Measurements from ENCODE around the gene COL23A1.

Gene COL23A1

DNA sequence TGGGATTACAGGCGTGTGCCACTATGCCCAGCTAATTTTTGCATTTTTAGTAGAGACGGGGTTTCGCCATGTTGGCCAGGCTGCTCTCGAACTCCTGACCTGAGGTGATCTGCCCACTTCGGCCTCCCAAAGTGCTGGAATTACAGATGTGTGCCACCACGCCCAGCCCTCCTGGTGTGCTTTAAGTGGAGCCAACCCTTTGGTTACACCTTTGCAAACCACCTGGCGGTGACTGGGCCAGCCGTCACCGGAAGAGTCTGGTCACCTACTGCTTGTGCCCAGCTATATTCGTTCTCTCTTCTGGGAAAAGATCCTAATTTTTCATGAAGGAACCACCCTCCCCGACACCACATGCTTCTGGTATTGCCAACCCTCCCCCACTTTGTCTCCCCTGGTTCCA, 35.9 kb downstream of the COL23A1 start (continued):
- no peak for TF ChIP-seq PRDM10 (tag by site-specific recombination; IDR thresholded peaks at IDR 0.05)

GRCh38 chr5:178553517-178553916, 36.7 kb downstream of the COL23A1 start:
- Histone ChIP-seq H3K4me1 (ENCODE audit: control insufficient read depth, insufficient read depth, low read length) (no peaks in the 10 kb centered on the region), H3K9me3 (ENCODE audit: control insufficient read depth, insufficient read depth, low read depth, low read length) (no peaks in the 10 kb centered on the region), H3K4me3 (ENCODE audit: low read depth, low read length) (no peak overlapping the region), H3K27ac (ENCODE audit: extremely low read depth, low read depth, low read length) (no peak overlapping the region), H3K36me3 (ENCODE audit: control insufficient read depth in 2 of 2, insufficient read depth in 1 of 2, low read length in 2 of 2) (no peaks in the 10 kb centered on the region)
- POLR2A ChIA-PET: no interaction called here
- TF ChIP-seq, protein P1, sequence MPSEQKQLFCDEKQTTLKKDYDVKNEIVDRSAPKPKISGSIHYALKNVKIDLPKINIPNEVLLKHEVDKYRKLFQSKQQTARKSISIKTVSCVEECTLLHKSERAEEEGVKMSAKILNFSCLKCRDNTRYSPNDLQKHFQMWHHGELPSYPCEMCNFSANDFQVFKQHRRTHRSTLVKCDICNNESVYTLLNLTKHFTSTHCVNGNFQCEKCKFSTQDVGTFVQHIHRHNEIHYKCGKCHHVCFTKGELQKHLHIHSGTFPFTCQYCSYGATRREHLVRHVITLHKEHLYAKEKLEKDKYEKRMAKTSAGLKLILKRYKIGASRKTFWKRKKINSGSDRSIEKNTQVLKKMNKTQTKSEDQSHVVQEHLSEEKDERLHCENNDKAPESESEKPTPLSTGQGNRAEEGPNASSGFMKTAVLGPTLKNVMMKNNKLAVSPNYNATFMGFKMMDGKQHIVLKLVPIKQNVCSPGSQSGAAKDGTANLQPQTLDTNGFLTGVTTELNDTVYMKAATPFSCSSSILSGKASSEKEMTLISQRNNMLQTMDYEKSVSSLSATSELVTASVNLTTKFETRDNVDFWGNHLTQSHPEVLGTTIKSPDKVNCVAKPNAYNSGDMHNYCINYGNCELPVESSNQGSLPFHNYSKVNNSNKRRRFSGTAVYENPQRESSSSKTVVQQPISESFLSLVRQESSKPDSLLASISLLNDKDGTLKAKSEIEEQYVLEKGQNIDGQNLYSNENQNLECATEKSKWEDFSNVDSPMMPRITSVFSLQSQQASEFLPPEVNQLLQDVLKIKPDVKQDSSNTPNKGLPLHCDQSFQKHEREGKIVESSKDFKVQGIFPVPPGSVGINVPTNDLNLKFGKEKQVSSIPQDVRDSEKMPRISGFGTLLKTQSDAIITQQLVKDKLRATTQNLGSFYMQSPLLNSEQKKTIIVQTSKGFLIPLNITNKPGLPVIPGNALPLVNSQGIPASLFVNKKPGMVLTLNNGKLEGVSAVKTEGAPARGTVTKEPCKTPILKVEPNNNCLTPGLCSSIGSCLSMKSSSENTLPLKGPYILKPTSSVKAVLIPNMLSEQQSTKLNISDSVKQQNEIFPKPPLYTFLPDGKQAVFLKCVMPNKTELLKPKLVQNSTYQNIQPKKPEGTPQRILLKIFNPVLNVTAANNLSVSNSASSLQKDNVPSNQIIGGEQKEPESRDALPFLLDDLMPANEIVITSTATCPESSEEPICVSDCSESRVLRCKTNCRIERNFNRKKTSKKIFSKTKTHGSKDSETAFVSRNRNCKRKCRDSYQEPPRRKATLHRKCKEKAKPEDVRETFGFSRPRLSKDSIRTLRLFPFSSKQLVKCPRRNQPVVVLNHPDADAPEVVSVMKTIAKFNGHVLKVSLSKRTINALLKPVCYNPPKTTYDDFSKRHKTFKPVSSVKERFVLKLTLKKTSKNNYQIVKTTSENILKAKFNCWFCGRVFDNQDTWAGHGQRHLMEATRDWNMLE (tag by site-specific recombination; conservative IDR thresholded peaks at IDR 0.05; ENCODE audit: low read depth): no peak
- no peak for TF ChIP-seq ZBTB11 (tag by site-specific recombination; conservative IDR thresholded peaks at IDR 0.05; ENCODE audit: low read depth)
- no peak for TF ChIP-seq ZNF791 (tag by site-specific recombination; IDR thresholded peaks at IDR 0.05)
- TF ChIP-seq, protein P2, sequence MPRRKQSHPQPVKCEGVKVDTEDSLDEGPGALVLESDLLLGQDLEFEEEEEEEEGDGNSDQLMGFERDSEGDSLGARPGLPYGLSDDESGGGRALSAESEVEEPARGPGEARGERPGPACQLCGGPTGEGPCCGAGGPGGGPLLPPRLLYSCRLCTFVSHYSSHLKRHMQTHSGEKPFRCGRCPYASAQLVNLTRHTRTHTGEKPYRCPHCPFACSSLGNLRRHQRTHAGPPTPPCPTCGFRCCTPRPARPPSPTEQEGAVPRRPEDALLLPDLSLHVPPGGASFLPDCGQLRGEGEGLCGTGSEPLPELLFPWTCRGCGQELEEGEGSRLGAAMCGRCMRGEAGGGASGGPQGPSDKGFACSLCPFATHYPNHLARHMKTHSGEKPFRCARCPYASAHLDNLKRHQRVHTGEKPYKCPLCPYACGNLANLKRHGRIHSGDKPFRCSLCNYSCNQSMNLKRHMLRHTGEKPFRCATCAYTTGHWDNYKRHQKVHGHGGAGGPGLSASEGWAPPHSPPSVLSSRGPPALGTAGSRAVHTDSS (tag by site-specific recombination; IDR thresholded peaks at IDR 0.05): no peak
- no peak for TF ChIP-seq ZNF211 (tag by site-specific recombination; IDR thresholded peaks at IDR 0.05; ENCODE audit: low read depth)
- no peak for TF ChIP-seq ZNF266 (tag by site-specific recombination; IDR thresholded peaks at IDR 0.05; ENCODE audit: low read depth)
- TF ChIP-seq, protein P3, sequence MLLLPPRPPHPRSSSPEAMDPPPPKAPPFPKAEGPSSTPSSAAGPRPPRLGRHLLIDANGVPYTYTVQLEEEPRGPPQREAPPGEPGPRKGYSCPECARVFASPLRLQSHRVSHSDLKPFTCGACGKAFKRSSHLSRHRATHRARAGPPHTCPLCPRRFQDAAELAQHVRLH (tag by site-specific recombination; IDR thresholded peaks at IDR 0.05): no peak
- TF ChIP-seq ZNF560 (tag by site-specific recombination; IDR thresholded peaks at IDR 0.05; ENCODE audit: borderline replicate concordance): no peak
- no peak for TF ChIP-seq ZNF335 (tag by site-specific recombination; conservative IDR thresholded peaks at IDR 0.05)
- no peak for TF ChIP-seq ZFP3 (tag by site-specific recombination; IDR thresholded peaks at IDR 0.05; ENCODE audit: low read depth)
- TF ChIP-seq ZNF549 (tag by site-specific recombination; IDR thresholded peaks at IDR 0.05): no peak
- no peak for TF ChIP-seq ZNF146 (tag by site-specific recombination; IDR thresholded peaks at IDR 0.05)
- TF ChIP-seq FEZF1 (tag by site-specific recombination; IDR thresholded peaks at IDR 0.05): no peak
- CTCF ChIA-PET: interaction anchor here (0.5 kb wide), 1 partner anchor 941 kb away, joined by 3 read pairs; no protein-coding TSS in a partner anchor

All from HEK293 (cell line).